GM12892 (cell line): Measurements from ENCODE around the gene CMTM1.

ENCODE experiments used
- POLR2A ChIP-seq: IDR thresholded peaks from 2 replicates; pipeline ENCODE4 v1.6.1; 2011; ENCODE audit warnings: low read depth, low read length, control low read depth
- TAF1 ChIP-seq: IDR thresholded peaks from 2 replicates; pipeline ENCODE4 v1.6.1; 2011; ENCODE audit warnings: low read depth, mild to moderate bottlenecking, control low read depth, low read length, borderline replicate concordance

- TF ChIP-seq TAF1 (no peak), POLR2A (no peak)
Observed at GRCh38 chr16:66522816-66523590, 43.2 kb upstream of the CMTM1 start.
